Nephron progenitor cell (in vitro differentiated cells): ENCODE results near the gene SPSB4.

ENCODE experiments used
- DNase-seq: peaks from one replicate; pipeline ENCODE4 v3.0.0; 2021
- H3K27ac Mint-ChIP-seq: 2 replicates; pipeline ENCODE4 v1.8.0; 2021; ENCODE audit warnings: mild to moderate bottlenecking, moderate library complexity, mixed read lengths
- H3K27me3 Mint-ChIP-seq: 2 replicates; pipeline ENCODE4 v1.8.0; 2021; ENCODE audit warnings: mild to moderate bottlenecking, low read depth, mixed read lengths; ENCODE audit not compliant: poor library complexity
- H3K36me3 Mint-ChIP-seq: 2 replicates; pipeline ENCODE4 v1.8.0; 2021; ENCODE audit warnings: low read depth, mixed read lengths
- H3K4me1 Mint-ChIP-seq: 2 replicates; pipeline ENCODE4 v1.8.0; 2021; ENCODE audit warnings: mixed read lengths
- H3K4me3 Mint-ChIP-seq: 2 replicates; pipeline ENCODE4 v1.8.0; 2021; ENCODE audit warnings: mild to moderate bottlenecking, moderate library complexity, mixed read lengths
- H3K9me3 Mint-ChIP-seq: 2 replicates; pipeline ENCODE4 v1.8.0; 2021; ENCODE audit warnings: mild to moderate bottlenecking, moderate library complexity, mixed read lengths
- CTCF ChIP-seq: fragments of 200-600 bp; sonication (generic); IDR thresholded peaks from 2 replicates; pipeline ENCODE4 v1.5.0; 2021; ENCODE audit warnings: antibody characterized with exemption

SPSB4 gene

GRCh38 chr3:141057436-141057835, 6.3 kb downstream of the SPSB4 start:
- Mint-ChIP-seq H3K4me3 (peak overlapping the region; percentile 45), H3K36me3 (peaks cover 27% of the 10 kb centered on the region), H3K27ac (no peak overlapping the region), H3K4me1 (peaks cover 64% of the 10 kb centered on the region), H3K27me3 (peaks cover 6% of the 10 kb centered on the region), H3K9me3 (peaks cover 4% of the 10 kb centered on the region)
- no peak for DNase-seq
- no peak for TF ChIP-seq CTCF

GRCh38 chr3:141057946-141058800, 7.0 kb downstream of the SPSB4 start:
- no peak for TF ChIP-seq CTCF
- Mint-ChIP-seq H3K4me3 (no peak overlapping the region), H3K36me3 (peaks cover 27% of the 10 kb centered on the region), H3K9me3 (peaks cover 4% of the 10 kb centered on the region), H3K4me1 (peaks cover 65% of the 10 kb centered on the region), H3K27me3 (peaks cover 6% of the 10 kb centered on the region), H3K27ac (peak overlapping the region; percentile 85)
- no peak for DNase-seq

- no peak for TF ChIP-seq CTCF
- peaks cover 65% of the 10 kb centered on the region for H3K4me1 Mint-ChIP-seq
Measured at GRCh38 chr3:141058996-141059395, 7.8 kb downstream of the SPSB4 start.

GRCh38 chr3:141059816-141060215, 8.7 kb downstream of the SPSB4 start:
- DNase-seq: no peak
- H3K27ac Mint-ChIP-seq: no peak overlapping the region
- peaks cover 4% of the 10 kb centered on the region for H3K9me3 Mint-ChIP-seq
- peaks cover 63% of the 10 kb centered on the region for H3K4me1 Mint-ChIP-seq
- H3K4me3 Mint-ChIP-seq: peak overlapping the region; percentile 19
- peaks cover 8% of the 10 kb centered on the region for H3K27me3 Mint-ChIP-seq
- H3K36me3 Mint-ChIP-seq: peaks cover 27% of the 10 kb centered on the region
- TF ChIP-seq CTCF: no peak

More at GRCh38 chr3:141058996-141059395, 7.8 kb downstream of the SPSB4 start:
- Mint-ChIP-seq H3K27ac (no peak overlapping the region), H3K9me3 (peaks cover 4% of the 10 kb centered on the region), H3K4me3 (no peak overlapping the region), H3K27me3 (peaks cover 6% of the 10 kb centered on the region), H3K36me3 (peaks cover 27% of the 10 kb centered on the region)
- no peak for DNase-seq

- DNase-seq: no peak
- H3K4me1 Mint-ChIP-seq: peaks cover 58% of the 10 kb centered on the region
- no peak overlapping the region for H3K4me3 Mint-ChIP-seq
- TF ChIP-seq CTCF: no peak
- peaks cover 4% of the 10 kb centered on the region for H3K9me3 Mint-ChIP-seq
- H3K27ac Mint-ChIP-seq: peak overlapping the region; percentile 67
- H3K27me3 Mint-ChIP-seq: peaks cover 9% of the 10 kb centered on the region
- peaks cover 27% of the 10 kb centered on the region for H3K36me3 Mint-ChIP-seq
Measured at GRCh38 chr3:141060327-141060726, 9.2 kb downstream of the SPSB4 start.

- DNase-seq: no peak
- peaks cover 6% of the 10 kb centered on the region for H3K27me3 Mint-ChIP-seq
- no peak for TF ChIP-seq CTCF
- peaks cover 4% of the 10 kb centered on the region for H3K9me3 Mint-ChIP-seq
- peaks cover 29% of the 10 kb centered on the region for H3K4me1 Mint-ChIP-seq
- H3K36me3 Mint-ChIP-seq: peaks cover 43% of the 10 kb centered on the region
- H3K4me3 Mint-ChIP-seq: no peak overlapping the region
- peak overlapping the region; percentile 70 for H3K27ac Mint-ChIP-seq
Measured at GRCh38 chr3:141063831-141064230, 12.7 kb downstream of the SPSB4 start.
